SJCRH30 (cell line): ENCODE measurements around the gene SHISAL2A. TPM values are rescaled to one million over a fixed set of nuclear protein-coding genes. Genes with fewer than 3 reads are reported as not detected.

Experiments used
- DNase-seq, 2 experiments: peaks; one replicate each; pipeline ENCODE4 v3.0.0-alpha.2; 2015 to 2020
- H3K27ac ChIP-seq: fragments of 250-450 bp; sonication (Bioruptor Pico); 2 replicates; pipeline ENCODE4 v1.5.1; 2020; ENCODE audit warnings: mild to moderate bottlenecking, moderate library complexity
- H3K27me3 ChIP-seq: fragments of 250-450 bp; sonication (Bioruptor Pico); 2 replicates; pipeline ENCODE4 v1.5.1; 2020; ENCODE audit warnings: mild to moderate bottlenecking, moderate library complexity
- H3K36me3 ChIP-seq: fragments of 250-450 bp; sonication (Bioruptor Pico); 2 replicates; pipeline ENCODE4 v1.5.1; 2020; ENCODE audit warnings: mild to moderate bottlenecking, moderate library complexity
- H3K4me1 ChIP-seq: fragments of 250-450 bp; sonication (Bioruptor Pico); 2 replicates; pipeline ENCODE4 v1.5.1; 2020; ENCODE audit warnings: mild to moderate bottlenecking, moderate library complexity
- H3K4me3 ChIP-seq: fragments of 250-450 bp; sonication (Bioruptor Pico); 2 replicates; pipeline ENCODE4 v1.5.1; 2020; ENCODE audit warnings: mild to moderate bottlenecking, moderate library complexity
- H3K9me3 ChIP-seq: fragments of 250-450 bp; sonication (Bioruptor Pico); replicated peaks from 2 replicates; pipeline ENCODE4 v1.5.1; 2020; ENCODE audit warnings: mild to moderate bottlenecking, moderate library complexity
- total RNA-seq: library from RNA; depleted of rRNA; stranded (reverse); fragments of >200 nt; shearing (Covaris generic); gene quantifications from 2 replicates; pipeline ENCODE4 v1.2.3, GENCODE V29; 2014

Gene SHISAL2A
- total RNA-seq, 1 experiment from 2014 or later: not detected

GRCh38 chr1:52659851-52660596, 27.1 kb downstream of the SHISAL2A start:
- Histone ChIP-seq H3K27ac (no peak overlapping the region), H3K9me3 (no peaks in the 10 kb centered on the region), H3K27me3 (no peaks in the 10 kb centered on the region), H3K36me3 (no peaks in the 10 kb centered on the region), H3K4me3 (no peak overlapping the region), H3K4me1 (no peaks in the 10 kb centered on the region)
- DNase-seq: no peak

GRCh38 chr1:52660807-52661206, 27.8 kb downstream of the SHISAL2A start:
- H3K4me1 ChIP-seq: no peaks in the 10 kb centered on the region
- H3K36me3 ChIP-seq: no peaks in the 10 kb centered on the region
- no peaks in the 10 kb centered on the region for H3K27me3 ChIP-seq
- H3K4me3 ChIP-seq: no peak overlapping the region
- no peaks in the 10 kb centered on the region for H3K9me3 ChIP-seq
- no peak for DNase-seq
- H3K27ac ChIP-seq: no peak overlapping the region

GRCh38 chr1:52662645-52663313, 29.8 kb downstream of the SHISAL2A start:
- Histone ChIP-seq H3K9me3 (no peaks in the 10 kb centered on the region), H3K4me3 (peak overlapping the region; percentile 35), H3K27ac (no peak overlapping the region), H3K36me3 (no peaks in the 10 kb centered on the region), H3K4me1 (no peaks in the 10 kb centered on the region), H3K27me3 (no peaks in the 10 kb centered on the region; the same call in 1 of the 2 replicates)
- DNase-seq: peak; percentile 84 to 92

- Histone ChIP-seq H3K4me1 (no peaks in the 10 kb centered on the region), H3K27me3 (no peaks in the 10 kb centered on the region; the same call in 1 of the 2 replicates), H3K27ac (no peak overlapping the region), H3K36me3 (no peaks in the 10 kb centered on the region), H3K4me3 (no peak overlapping the region), H3K9me3 (no peaks in the 10 kb centered on the region)
- no peak for DNase-seq
These were observed 30.7 kb downstream of the SHISAL2A start for GRCh38 chr1:52663716-52664115.

- no peaks in the 10 kb centered on the region for H3K4me1 ChIP-seq
- no peak overlapping the region for H3K27ac ChIP-seq
- no peak overlapping the region for H3K4me3 ChIP-seq
- no peaks in the 10 kb centered on the region; the same call in 1 of the 2 replicates for H3K27me3 ChIP-seq
- no peaks in the 10 kb centered on the region for H3K9me3 ChIP-seq
- DNase-seq: no peak
- H3K36me3 ChIP-seq: no peaks in the 10 kb centered on the region
These were observed 32.3 kb downstream of the SHISAL2A start for GRCh38 chr1:52665006-52665941.

GRCh38 chr1:52667290-52667689, 34.3 kb downstream of the SHISAL2A start:
- H3K27me3 ChIP-seq: no peaks in the 10 kb centered on the region; the same call in 1 of the 2 replicates

GRCh38 chr1:52667984-52668383, 35.0 kb downstream of the SHISAL2A start:
- no peak overlapping the region for H3K4me3 ChIP-seq
- no peak overlapping the region for H3K27ac ChIP-seq
- H3K27me3 ChIP-seq: no peaks in the 10 kb centered on the region; the same call in 1 of the 2 replicates
- no peaks in the 10 kb centered on the region for H3K4me1 ChIP-seq
- H3K9me3 ChIP-seq: no peaks in the 10 kb centered on the region
- H3K36me3 ChIP-seq: no peaks in the 10 kb centered on the region
- no peak for DNase-seq

More at GRCh38 chr1:52667290-52667689, 34.3 kb downstream of the SHISAL2A start:
- no peak overlapping the region for H3K27ac ChIP-seq
- H3K36me3 ChIP-seq: no peaks in the 10 kb centered on the region
- H3K4me1 ChIP-seq: no peaks in the 10 kb centered on the region
- H3K4me3 ChIP-seq: no peak overlapping the region
- DNase-seq: no peak
- no peaks in the 10 kb centered on the region for H3K9me3 ChIP-seq

- no peaks in the 10 kb centered on the region for H3K36me3 ChIP-seq
- DNase-seq: no peak
- H3K4me1 ChIP-seq: no peaks in the 10 kb centered on the region
- no peak overlapping the region for H3K4me3 ChIP-seq
- no peaks in the 10 kb centered on the region; the same call in 1 of the 2 replicates for H3K27me3 ChIP-seq
- H3K9me3 ChIP-seq: no peaks in the 10 kb centered on the region
- no peak overlapping the region for H3K27ac ChIP-seq
These were observed 35.7 kb downstream of the SHISAL2A start for GRCh38 chr1:52668711-52669110.

GRCh38 chr1:52669696-52670095, 36.7 kb downstream of the SHISAL2A start:
- DNase-seq: no peak
- H3K27ac ChIP-seq: no peak overlapping the region
- no peak overlapping the region for H3K4me3 ChIP-seq
- H3K9me3 ChIP-seq: no peaks in the 10 kb centered on the region
- H3K4me1 ChIP-seq: no peaks in the 10 kb centered on the region
- no peaks in the 10 kb centered on the region for H3K36me3 ChIP-seq
- no peaks in the 10 kb centered on the region; the same call in 1 of the 2 replicates for H3K27me3 ChIP-seq

- Histone ChIP-seq H3K36me3 (no peaks in the 10 kb centered on the region), H3K9me3 (no peaks in the 10 kb centered on the region), H3K27me3 (no peaks in the 10 kb centered on the region; the same call in 1 of the 2 replicates), H3K4me3 (no peak overlapping the region), H3K27ac (no peak overlapping the region), H3K4me1 (no peaks in the 10 kb centered on the region)
- no peak for DNase-seq
These were observed 37.6 kb downstream of the SHISAL2A start for GRCh38 chr1:52670604-52671003.

- Histone ChIP-seq H3K4me1 (no peaks in the 10 kb centered on the region), H3K36me3 (no peaks in the 10 kb centered on the region), H3K27ac (no peak overlapping the region), H3K4me3 (no peak overlapping the region), H3K9me3 (no peaks in the 10 kb centered on the region), H3K27me3 (no peaks in the 10 kb centered on the region)
- DNase-seq: no peak
These were observed 40.0 kb downstream of the SHISAL2A start for GRCh38 chr1:52672946-52673345.

- H3K4me3 ChIP-seq: no peak overlapping the region
- no peak for DNase-seq
- H3K27ac ChIP-seq: no peak overlapping the region
- no peaks in the 10 kb centered on the region for H3K4me1 ChIP-seq
- no peaks in the 10 kb centered on the region for H3K9me3 ChIP-seq
- H3K27me3 ChIP-seq: no peaks in the 10 kb centered on the region
- H3K36me3 ChIP-seq: no peaks in the 10 kb centered on the region
These were observed 40.5 kb downstream of the SHISAL2A start for GRCh38 chr1:52673513-52673912.

- Histone ChIP-seq H3K27me3 (no peaks in the 10 kb centered on the region), H3K4me3 (no peak overlapping the region), H3K27ac (no peak overlapping the region), H3K36me3 (no peaks in the 10 kb centered on the region), H3K9me3 (no peaks in the 10 kb centered on the region), H3K4me1 (0 out of 2 replicates have a peak, but pooled peaks cover 3% of the 10 kb centered on the region)
- DNase-seq: no peak
These were observed 41.8 kb downstream of the SHISAL2A start for GRCh38 chr1:52674497-52675384.
